ENCODE measurements around the gene PDK4.

The PDK4 gene

DNA sequence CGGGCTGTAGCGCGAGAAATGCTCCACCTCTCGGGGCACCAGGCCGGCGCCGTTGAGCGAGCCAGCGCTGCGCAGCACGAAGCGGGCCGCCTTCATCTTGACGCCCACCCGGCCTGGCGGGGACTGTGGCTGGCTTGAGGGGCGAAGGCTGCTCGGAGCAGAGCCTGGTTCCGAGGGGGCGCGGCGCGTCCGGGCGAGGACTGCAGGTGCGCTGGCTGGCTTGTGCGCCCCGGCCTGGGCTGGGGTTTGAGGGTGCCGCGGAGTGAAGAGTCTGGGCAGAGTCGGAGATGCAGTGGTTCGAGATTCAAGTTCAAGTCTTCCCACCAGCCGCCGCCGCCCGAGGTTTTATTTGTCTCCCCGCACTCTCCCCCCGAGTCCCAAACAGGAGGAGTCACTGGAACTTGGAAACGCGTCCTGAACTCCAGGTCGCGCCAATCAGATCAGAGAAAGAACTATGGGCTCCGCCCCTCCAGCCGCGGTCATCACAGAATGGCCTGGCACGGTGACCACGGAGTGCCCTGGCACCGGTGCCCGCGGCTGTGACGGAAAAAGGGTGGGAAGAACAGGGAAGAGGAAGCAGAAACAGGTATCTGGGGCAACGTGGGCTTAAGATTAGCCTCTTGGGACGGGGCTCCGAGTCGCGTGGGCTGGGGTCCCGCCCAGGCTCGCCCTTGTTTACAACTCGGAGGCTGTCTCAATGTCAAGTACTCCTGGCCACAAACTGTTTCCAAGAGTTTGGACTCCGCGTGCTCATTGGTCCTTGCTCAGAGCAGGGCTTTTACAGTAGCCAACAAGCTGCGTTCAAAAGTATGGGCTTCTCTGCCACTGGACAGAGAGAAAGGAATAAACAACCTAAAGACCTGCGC, at the start of gene PDK4:
Gene PDK4, minus strand, starts transcription at position 319 of the 866 bp plus-strand sequence. Its CDS starts 223 bp downstream, at position 96.
- H3K27me3 ChIP-seq (replicated peaks): no peaks in the 10 kb centered on the region
- no peak for TF ChIP-seq CTCF (IDR thresholded peaks at IDR 0.05; ENCODE audit: low read depth, low read length, missing control alignments)
- H3K4me3 ChIP-seq (ENCODE audit: low read depth, low read length): peak within 1 kb of the TSS; percentile 77
- in situ Hi-C loops (cut with HindIII; ENCODE audit: low pct_ligation_motif_present, low sequenced_read_pairs): no loop called here
- peak within 1 kb of the TSS; percentile 24 for H3K27ac ChIP-seq
- peak; percentile 42 for DNase-seq
- no peaks in the 10 kb centered on the region for H3K36me3 ChIP-seq (replicated peaks)

- DNase-seq: no peak
- no peaks in the 10 kb centered on the region for H3K27me3 ChIP-seq (replicated peaks)
- H3K4me3 ChIP-seq (ENCODE audit: low read depth, low read length): no peak overlapping the region
- in situ Hi-C loops (cut with HindIII; ENCODE audit: low pct_ligation_motif_present, low sequenced_read_pairs): no loop called here
- H3K27ac ChIP-seq: no peak overlapping the region
- no peaks in the 10 kb centered on the region for H3K36me3 ChIP-seq (replicated peaks)
- TF ChIP-seq CTCF (IDR thresholded peaks at IDR 0.05; ENCODE audit: low read depth, low read length, missing control alignments): no peak
These were observed 45.9 kb upstream of the PDK4 start for GRCh38 chr7:95642173-95642572.

- DNase-seq: peak; percentile 3
- in situ Hi-C loops (cut with HindIII; ENCODE audit: low pct_ligation_motif_present, low sequenced_read_pairs): no loop called here
- no peak overlapping the region for H3K4me3 ChIP-seq (ENCODE audit: low read depth, low read length)
- no peaks in the 10 kb centered on the region for H3K36me3 ChIP-seq (replicated peaks)
- no peaks in the 10 kb centered on the region for H3K27me3 ChIP-seq (replicated peaks)
- no peak overlapping the region for H3K27ac ChIP-seq
- TF ChIP-seq CTCF (IDR thresholded peaks at IDR 0.05; ENCODE audit: low read depth, low read length, missing control alignments): no peak
These were observed 40.0 kb upstream of the PDK4 start for GRCh38 chr7:95636140-95636940.

- in situ Hi-C loops (cut with HindIII; ENCODE audit: low pct_ligation_motif_present, low sequenced_read_pairs): no loop called here
- Histone ChIP-seq H3K4me3 (ENCODE audit: low read depth, low read length) (no peak overlapping the region), H3K27ac (no peak overlapping the region), H3K36me3 (replicated peaks) (no peaks in the 10 kb centered on the region), H3K27me3 (replicated peaks) (no peaks in the 10 kb centered on the region)
- DNase-seq: peak; percentile 67
- no peak for TF ChIP-seq CTCF (IDR thresholded peaks at IDR 0.05; ENCODE audit: low read depth, low read length, missing control alignments)
These were observed 36.3 kb upstream of the PDK4 start for GRCh38 chr7:95632609-95633008.

- no peaks in the 10 kb centered on the region for H3K27me3 ChIP-seq (replicated peaks)
- in situ Hi-C loops (cut with HindIII; ENCODE audit: low pct_ligation_motif_present, low sequenced_read_pairs): no loop called here
- no peak for TF ChIP-seq CTCF (IDR thresholded peaks at IDR 0.05; ENCODE audit: low read depth, low read length, missing control alignments)
- no peaks in the 10 kb centered on the region for H3K36me3 ChIP-seq (replicated peaks)
- no peak overlapping the region for H3K4me3 ChIP-seq (ENCODE audit: low read depth, low read length)
- H3K27ac ChIP-seq: no peak overlapping the region
- no peak for DNase-seq
These were observed 35.2 kb upstream of the PDK4 start for GRCh38 chr7:95631527-95631926.

All from brain microvascular endothelial cell (primary cell).